IPS-18c (cell line): ENCODE measurements around the gene TTC21A.

Experiments used
- H3K4me3 ChIP-seq: 2 replicates; pipeline ENCODE4 v1.7.0; 2013; ENCODE audit warnings: low read depth, mild to moderate bottlenecking, low read length, moderate library complexity; ENCODE audit not compliant: insufficient read depth
- H3K9me3 ChIP-seq: one replicate; pipeline ENCODE4 v1.6.1; 2013; ENCODE audit warnings: mild to moderate bottlenecking, low read length, moderate library complexity; ENCODE audit not compliant: control insufficient read depth, insufficient read depth

Gene TTC21A

GRCh38 chr3:39140341-39140971 is 33.0 kb downstream of the TTC21A start:
- H3K4me3 ChIP-seq, result no peak overlapping the region
- no peaks in the 10 kb centered on the region for H3K9me3 ChIP-seq

GRCh38 chr3:39141171-39141995 is 33.9 kb downstream of the TTC21A start:
- no peaks in the 10 kb centered on the region for H3K9me3 ChIP-seq
- no peak overlapping the region for H3K4me3 ChIP-seq

GRCh38 chr3:39142067-39142466 is 34.6 kb downstream of the TTC21A start:
- Histone ChIP-seq H3K4me3 (no peak overlapping the region), H3K9me3 (no peaks in the 10 kb centered on the region)

GRCh38 chr3:39143051-39143885 is 35.8 kb downstream of the TTC21A start:
- Histone ChIP-seq H3K9me3 (no peaks in the 10 kb centered on the region), H3K4me3 (no peak overlapping the region)

- Histone ChIP-seq H3K4me3 (no peak overlapping the region), H3K9me3 (no peaks in the 10 kb centered on the region)
Measured at GRCh38 chr3:39144095-39144747, 36.7 kb downstream of the TTC21A start.

- no peak overlapping the region for H3K4me3 ChIP-seq
- no peaks in the 10 kb centered on the region for H3K9me3 ChIP-seq
Measured at GRCh38 chr3:39144748-39145380, 37.4 kb downstream of the TTC21A start.

- Histone ChIP-seq H3K9me3 (no peaks in the 10 kb centered on the region), H3K4me3 (no peak overlapping the region)
Measured at GRCh38 chr3:39146083-39146501, 38.6 kb downstream of the TTC21A start.

GRCh38 chr3:39146611-39147591 is 39.4 kb downstream of the TTC21A start:
- Histone ChIP-seq H3K9me3 (no peaks in the 10 kb centered on the region), H3K4me3 (no peak overlapping the region)

GRCh38 chr3:39147711-39148434 is 40.4 kb downstream of the TTC21A start:
- peak overlapping the region; percentile 20; the same call in 1 of the 2 replicates for H3K4me3 ChIP-seq
- H3K9me3 ChIP-seq, result no peaks in the 10 kb centered on the region

- Histone ChIP-seq H3K9me3 (no peaks in the 10 kb centered on the region), H3K4me3 (peak overlapping the region; percentile 20; the same call in 1 of the 2 replicates)
Measured at GRCh38 chr3:39148435-39149058, 41.1 kb downstream of the TTC21A start.

GRCh38 chr3:39149059-39149455 is 41.6 kb downstream of the TTC21A start:
- H3K9me3 ChIP-seq, result no peaks in the 10 kb centered on the region
- H3K4me3 ChIP-seq, result no peak overlapping the region

GRCh38 chr3:39149498-39150147 is 42.1 kb downstream of the TTC21A start:
- H3K9me3 ChIP-seq, result no peaks in the 10 kb centered on the region
- H3K4me3 ChIP-seq, result no peak overlapping the region

- Histone ChIP-seq H3K4me3 (no peak overlapping the region), H3K9me3 (no peaks in the 10 kb centered on the region)
Measured at GRCh38 chr3:39150148-39150802, 42.8 kb downstream of the TTC21A start.
